HG02884 (cell line): ENCODE measurements around the gene CAPN15.

Experiments
- ATAC-seq: cut with Tn5 transposase; IDR thresholded peaks from one replicate; pipeline ENCODE4 v1.9.1; 2021; ENCODE audit warnings: mild to moderate bottlenecking, moderate library complexity; ENCODE audit not compliant: unreplicated experiment

CAPN15 gene

DNA sequence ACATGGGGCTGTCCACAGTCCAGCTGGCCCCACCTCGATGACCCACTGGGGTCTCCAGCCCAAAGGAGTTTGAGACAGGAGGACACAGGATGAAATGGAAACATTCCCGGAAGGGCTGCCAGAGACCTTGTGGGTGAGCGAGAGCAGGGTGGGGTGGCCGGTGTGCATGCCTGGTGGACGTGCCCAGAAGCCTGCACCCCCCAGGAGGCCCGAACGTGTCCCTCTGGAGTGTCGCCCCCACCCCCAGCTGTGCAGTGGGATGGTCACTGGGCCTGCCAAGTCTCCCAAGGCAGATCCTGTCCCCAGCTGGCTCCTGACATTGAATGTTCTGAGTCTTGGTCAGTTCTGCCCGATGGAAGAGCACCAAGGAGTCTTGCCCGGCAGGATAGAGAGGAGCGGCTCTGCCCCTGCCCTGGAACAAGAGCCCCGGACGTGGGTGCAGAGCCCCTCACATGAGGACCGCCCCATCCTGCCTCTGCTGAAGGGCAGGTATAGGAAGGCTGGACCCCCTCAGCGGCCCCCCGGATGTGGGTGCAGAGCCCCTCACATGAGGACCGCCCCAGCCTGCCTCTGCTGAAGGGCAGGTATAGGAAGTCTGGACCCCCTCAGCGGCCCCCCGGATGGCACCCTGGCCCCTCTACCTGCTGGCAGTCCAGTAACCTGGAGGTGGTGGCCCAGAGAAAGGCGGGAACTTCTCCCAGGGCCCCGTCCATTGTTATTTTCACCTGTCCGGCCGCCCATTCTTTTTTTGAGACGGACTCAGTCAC lies 3.1 kb upstream of the CAPN15 start:
- ATAC-seq, result no peak

DNA sequence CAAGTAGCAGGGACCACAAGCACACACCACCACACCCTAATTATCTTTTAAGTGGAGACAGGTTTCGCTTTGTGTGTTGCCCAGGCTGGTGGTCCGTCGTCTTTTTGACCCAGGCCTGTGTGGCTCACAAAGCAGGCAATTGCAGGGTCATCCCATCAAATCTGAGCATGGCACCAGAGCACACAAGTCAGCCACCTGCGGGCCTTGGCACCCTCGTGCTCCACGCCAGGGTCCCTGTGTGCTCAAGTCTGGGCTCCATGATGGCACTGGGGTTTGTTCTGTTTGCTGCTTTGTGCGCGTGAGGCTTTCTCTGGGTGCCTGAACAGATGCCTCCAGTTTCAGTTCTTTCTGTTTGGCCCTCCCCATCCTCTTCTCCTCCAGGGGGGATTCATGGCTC lies 2.4 kb upstream of the CAPN15 start:
- no peak for ATAC-seq

DNA sequence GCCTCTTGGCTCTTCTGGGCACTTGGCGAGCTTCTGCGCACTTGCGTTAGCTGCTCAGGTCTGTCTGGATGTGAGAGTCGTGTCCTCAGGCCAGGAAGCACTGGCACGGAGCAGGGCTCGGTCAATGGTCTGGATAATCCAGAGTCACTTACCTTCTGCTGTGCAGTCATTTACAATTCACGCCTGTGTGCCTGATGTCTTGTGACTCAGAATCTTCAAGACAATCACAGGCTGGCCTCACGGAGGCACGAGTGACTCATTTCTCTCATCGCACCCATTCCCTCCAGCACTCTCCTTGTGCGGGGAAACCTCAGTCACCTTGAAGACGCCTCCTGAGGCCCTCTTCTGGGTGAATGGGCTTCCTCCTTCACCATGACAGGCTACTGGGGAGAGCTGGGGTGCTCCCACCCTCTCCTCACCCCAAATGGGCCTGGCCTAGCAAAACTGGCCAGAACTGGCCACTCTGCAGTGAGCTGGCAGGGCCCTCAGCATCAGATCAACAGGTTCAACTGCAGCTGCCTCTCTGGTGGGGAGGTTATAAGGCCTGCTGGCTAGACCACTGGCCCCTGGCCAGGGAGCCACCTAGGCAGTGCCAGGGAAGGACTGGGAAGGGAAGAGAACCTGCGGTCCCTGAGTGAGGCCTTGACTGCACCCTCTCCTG lies 1.9 kb upstream of the CAPN15 start:
- ATAC-seq, result no peak

DNA sequence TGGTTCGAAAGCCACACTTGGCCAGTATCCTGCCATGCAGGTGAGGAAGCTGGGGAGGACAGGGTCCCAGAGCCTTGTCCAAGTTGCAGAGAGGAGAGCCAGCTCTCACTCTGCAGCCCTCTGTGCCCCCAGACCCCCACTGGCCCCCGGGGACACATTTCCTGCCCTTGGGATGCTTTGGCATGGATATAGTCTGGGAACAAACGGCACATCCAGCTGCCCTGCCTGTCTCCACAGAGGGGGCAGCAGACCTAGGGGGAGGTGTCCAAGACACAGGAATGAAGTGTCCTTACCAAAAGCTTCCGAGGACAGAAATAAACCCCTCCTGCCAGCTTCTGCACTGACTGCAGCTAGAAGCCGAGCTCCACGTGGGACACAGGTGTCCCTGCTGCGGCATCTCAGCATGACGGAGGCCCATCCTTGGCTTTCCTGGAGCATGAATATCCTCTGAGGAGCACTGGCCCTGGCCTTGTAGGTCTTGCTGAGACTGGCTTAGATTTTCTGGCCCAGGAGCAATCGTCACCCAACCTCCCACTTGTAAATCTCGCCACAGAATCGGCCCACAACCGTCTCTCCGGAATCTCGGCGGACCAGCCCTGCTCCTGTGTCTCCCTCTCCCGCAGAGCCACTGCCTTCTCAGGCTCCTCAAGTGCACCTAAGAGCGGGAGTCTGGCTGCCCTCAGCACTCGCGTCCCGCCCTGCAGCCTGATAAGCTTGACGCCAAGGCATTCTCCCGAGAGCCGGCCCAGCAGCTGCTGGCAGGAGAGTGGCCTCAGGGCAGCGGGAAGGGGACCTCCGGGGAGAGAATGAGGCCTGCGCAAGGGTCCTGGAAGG lies 1.1 kb upstream of the CAPN15 start:
- no peak for ATAC-seq

DNA sequence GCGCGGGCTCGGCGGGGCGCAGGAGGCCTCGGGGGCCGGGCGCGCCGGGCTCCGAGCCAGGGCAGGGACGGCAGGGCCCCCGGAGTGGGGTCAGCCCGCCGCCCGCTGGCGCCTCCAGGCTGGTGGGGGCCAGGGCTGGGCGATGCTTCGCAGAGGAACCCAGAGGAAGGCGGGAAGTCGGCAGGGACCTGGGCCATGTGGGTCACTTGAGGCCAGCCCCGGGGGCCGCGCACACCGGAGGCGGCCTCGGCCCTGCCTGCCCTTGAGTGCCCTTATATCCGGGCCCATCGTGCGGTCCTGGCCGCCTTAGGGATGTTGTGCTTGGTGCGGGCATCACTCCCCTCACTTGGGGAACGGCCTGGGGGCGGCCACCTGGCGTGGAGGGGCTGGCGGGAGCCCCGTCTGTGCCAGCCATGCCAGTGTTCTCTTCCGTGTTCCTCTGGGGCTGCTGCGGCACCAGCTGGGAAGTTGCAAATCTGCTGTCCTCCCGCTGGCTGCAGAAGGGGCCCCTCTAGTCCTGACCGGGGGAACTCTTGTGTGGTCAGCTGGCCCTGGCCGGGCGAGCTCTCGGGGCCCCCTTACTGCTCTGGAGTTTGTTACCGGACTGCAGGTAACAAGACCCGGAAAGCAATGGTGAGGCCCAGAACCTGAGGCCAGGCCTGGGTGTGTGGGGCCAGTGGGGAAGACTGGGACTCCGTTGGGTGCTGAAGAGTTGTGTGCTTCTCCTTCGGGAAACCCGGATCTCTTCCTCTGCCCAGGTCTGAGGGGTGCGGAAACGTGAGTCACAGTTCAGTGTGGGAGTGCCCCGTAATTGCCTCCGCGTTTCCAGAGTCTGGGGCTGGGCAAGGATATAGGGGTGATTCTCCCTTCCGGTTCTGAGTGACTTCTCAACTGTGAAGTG lies 849 bp downstream of the CAPN15 start:
- ATAC-seq, result peak; percentile 9

DNA sequence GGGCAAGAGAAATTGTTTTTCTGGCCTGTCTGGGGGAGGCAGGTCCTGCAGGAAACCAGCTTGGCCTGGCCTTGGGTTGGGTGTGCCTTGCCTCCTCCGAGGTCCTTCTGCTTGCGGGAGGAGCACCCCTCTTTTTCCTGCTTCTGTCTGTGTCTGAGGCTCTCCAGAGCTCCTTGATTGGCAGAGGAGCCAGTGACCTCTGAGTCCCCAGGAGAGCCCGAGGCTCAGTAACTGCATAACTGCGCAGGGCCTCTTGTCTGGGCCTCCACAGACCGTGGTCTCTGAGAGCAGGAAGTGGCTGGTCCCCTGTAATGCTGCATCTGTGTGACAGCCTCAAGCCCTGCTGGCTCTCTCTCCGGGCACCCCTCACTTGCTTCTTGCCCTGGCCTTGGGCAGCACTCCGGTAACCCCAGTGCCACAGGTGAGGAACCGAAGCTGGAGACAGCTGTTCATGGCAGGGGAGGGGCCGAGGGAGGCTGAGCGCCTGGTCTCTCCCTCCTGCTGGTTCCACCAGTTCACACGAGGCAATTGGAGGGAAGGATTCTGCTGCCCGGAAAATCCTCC lies 1.6 kb downstream of the CAPN15 start:
- ATAC-seq, result no peak

DNA sequence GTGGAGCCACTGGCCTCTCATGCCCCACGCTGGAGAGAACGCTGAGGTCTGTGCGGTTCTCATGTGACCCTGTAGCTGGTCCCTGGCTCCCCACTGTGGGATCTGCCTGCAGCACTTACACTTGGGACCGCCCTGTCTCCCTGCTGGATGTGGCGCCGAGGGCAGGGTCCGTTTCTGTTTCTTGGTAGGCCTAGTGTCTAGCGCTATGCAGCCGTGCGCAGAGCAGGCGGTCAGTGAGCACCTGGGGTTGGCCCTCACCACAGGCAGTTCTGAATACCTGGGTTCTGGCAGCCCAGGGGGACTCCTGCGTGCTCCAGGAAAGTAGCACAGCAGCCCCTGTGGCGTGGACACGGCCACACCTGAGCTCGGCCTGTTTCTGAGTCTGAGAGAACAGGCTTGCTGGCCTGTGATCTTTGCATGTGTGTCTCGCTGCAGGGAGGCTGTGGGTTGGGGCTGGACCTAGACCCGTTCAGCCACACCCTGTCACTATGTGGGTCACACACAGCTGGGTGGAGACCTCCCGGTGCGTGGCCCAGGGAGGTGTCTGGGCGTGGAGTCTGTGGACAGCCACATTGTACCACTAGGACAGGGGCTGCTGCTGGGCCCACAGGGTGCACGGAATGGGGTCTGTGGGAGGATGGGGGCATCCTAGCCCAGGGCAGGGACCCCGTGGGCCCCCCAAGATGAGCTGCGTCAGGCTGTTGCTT lies 2.8 kb downstream of the CAPN15 start:
- ATAC-seq, result no peak

DNA sequence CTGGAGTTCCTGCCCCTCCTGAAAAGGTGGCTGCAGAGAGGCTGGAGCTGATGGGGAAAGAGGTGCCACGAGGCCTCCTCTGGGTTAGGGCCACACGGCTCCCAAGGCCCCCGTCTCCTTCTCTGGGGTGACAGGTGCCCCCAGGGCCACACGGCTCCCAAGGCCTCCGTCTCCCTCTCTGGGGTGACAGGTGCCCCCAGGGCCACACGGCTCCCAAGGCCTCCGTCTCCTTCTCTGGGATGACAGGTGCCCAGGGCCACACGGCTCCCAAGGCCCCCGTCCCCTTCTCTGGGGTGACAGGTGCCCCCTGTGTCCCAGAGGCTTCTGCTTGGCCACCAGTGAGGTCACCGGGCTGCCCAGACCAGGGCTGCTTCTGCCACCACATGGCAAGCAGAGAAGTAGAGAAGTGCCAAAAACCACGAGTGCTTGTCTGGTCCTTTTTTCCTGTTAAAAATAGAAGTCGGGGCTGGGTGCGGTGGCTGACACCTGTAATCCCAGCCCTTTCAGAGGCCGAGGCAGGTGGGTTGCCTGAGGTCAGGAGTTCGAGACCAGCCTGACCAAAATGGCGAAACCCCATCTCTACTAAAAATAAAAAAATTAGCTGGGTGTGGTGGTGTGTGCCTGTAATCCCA lies 4.1 kb downstream of the CAPN15 start:
- ATAC-seq, result no peak

DNA sequence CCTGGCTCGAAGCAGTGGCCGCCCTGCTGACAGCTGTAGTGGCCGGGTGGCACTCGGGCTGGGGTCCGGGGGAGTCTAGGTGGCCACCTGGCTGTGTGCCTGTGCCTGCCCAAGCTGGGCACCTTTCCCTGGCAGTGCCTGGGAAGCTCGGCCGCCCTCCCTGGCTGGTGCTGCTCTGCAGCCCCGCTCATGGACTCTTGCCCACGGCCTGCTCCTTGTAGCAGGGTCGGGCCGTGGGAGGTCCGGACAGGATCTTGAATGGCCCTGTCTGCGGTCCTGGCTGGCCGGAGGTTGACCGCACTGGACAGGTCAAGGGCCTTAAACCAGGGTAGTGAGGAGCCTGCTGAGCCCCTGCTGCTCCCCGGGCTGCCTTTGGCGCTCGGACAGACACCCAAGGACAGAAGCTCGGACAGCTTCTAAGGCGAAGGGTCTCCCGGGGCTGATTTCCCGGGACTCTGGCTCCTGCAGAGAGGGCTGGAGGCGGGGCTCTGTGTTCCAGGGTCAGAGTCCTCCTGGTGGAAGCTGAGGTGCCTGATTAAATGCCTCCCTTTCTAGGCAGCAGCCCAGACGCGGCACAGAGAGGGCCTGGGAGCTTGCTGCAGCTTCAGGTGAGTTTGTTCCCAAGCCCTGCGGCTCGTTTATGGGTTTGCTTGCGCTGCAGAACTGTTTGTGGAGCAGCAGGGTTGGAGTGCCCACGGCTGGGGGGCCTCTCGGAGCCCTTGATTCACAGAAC lies 6.0 kb downstream of the CAPN15 start:
- ATAC-seq, result no peak

DNA sequence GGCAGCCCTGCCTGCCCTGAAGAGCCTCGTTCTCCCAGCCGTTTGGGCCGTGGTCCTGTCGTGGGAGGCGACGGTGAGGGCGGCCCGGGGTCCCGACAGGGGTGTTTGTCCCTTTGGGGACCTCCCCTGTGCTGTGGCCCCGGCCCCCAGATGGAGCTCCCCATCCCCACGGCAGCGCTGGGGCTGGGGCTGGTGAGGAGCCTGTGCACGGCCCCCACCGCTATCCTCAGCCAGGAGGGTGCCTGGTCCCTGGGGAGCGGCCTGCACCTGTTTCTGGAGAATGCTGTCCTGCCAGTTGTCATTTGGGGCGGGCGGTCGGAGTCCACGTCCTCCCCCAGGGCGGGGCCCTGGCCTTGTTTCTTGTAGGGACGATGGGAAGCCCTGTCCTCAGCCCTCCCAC lies 6.6 kb downstream of the CAPN15 start:
- no peak for ATAC-seq

DNA sequence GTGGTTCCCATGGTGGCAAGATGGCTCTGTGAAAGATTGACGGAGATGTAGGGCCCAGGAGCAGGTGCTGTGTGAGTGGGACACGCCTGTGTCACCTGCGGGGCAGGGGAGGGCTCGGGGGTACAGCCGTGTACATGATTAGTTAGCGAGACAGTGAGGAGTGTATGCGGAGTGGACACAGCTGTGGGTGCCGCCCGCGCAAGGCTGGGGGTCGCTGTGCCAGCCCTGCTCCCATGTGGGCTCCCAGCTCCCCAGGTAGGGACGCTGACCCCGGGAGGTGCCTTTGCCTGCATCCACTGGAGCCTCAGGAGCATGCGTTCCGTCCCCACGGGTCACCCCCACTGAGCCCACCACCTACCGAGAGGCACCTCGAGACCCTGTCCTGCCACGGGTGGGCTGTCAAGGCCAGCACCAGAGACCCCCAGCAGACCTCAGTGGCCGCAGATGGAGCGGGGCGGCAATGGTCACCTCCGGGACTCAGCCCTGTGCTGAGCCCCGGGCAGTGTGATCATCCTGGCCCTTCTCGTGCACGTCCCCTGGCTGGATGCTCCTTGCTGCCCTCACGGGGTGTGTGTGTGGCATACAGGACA lies 7.4 kb downstream of the CAPN15 start:
- ATAC-seq, result no peak

DNA sequence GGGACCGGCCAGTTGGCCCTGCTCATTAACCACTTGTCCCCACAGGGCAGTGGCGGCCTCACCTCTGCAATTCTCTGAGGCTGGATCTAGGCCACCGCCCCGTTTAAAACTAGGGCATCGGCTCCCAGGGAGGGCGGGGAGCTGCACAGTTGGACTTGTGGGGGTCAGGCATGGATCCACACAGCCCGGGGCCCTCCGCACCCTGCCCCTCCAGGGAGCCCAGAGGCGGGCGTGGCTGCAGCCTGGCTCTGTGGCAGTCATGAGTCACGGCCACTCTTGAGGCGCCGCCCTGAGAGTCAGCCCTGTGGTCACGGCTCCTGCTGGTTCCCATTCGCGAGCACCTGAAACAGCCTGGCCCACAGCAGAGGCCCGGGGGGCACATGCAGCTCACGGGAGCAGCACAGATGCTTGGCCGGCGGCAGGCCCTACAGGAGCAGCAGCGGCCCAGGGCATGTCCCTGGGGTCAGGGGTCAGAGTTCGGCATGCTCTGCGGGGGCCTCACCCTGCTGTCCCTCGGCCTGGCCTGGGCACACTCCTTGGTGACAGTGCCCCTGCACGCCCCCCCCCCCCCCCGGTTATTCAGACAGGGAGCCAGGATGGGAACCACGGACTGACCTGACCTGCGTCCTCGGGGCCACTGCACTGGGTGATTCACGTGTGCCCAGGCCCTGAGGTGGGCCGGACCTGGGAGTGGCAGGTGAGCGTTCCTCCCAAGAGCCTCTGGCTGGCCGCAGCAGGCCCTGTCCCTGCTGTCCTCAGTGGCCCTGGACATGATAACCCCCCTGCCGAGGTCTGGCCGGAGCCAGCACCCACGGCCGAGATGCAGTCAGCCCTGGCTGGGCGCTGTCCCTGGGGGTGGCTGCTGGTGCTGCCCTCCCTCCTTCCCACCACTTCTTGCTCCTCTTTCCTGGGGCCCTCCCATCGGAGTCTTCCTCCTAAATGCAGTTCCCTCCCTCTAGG lies 8.2 kb downstream of the CAPN15 start:
- no peak for ATAC-seq

DNA sequence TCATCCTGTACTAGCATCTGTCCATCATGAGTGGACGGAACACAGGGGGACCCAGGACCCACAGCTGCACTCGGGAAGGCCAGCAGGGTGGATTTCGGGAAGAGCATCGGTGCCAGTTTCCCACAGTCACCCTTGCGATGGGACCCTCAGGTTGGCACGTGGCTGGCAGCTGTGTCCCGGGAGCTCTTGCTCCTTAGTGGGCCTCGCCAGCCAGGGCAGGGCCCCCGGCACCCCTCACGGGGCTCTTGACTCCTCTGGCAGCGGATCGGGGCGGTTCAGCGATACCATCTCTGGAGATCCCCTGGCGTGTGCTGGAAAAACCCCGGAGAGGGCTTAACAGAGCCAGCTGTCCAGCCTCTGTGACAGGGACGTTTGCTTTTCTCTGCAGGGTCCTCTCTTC lies 9.2 kb downstream of the CAPN15 start:
- no peak for ATAC-seq

DNA sequence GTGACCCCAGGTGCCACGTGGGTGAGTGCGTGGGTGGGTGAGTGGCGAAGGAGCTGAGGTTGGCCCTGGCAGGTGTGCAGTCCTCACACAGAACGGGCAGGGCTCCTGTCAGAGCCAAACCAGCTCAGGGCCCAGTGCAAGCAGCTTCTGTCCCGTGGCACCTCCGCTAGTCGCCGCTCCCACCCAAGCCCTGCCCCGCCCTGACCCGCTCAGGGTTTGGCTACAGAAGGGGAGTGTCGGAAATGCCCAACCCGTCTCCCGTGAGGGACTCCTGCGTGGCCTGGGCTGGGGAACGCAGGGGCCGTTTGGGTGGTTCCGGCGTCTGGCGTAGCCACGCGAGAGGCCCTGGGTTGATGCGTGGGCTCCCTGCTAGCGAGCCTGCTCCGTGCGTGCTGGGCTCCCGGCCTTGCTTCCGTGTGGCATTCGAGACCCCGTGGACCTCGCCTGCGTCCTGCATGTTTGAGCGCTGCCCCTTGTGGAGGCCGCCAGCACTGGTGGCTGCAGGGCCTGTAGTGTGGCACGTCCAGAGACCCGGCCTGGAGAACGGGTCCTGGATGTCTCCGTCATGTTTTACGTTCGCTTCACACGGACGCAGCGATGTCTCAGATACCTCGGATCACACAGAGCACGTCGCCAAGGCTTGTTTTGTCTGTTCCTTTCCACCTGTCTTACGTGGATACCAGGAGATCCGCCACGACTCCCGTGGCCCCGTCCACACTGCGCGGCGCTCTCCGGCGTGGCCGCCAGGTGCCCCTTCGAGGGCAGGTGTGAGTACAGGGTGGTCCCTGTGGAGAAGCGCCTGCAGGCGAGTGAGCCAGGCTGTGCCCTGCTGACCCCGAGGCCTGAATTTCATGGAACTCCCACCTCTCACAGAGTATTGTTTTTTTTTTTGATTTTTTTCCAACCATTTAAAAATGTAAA lies 10.2 kb downstream of the CAPN15 start:
- no peak for ATAC-seq

DNA sequence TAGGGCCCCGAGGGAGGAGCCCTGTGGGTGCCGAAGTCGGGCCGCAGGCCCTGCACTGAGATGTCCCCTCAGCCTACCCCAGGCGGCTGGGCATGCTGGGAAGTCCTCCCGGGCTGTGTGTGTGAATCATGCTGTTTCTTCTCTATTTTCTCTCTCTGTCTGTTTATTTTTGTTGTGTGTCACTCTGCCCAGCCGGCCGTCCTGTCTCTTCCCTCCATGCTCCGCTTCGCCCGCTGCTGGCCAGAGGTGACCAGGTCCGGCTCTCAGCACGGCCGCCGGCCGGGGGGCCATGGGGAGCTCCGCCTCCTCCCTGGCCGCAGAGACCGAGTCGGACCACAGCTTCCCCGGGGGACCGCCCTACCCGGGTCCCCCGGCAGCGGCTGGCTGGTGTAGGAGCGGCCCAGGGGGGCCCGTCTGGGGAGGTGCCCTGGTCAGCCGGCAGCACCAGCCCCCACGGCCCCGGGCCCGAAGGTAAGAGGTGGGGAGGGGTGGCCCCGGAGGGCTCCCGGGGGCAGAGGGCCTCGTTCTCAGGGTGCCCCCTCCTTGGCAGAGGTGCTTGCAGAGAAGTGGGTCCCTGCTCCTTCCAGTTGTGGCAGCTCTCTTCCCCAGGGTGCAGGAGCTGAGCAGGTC lies 12.5 kb downstream of the CAPN15 start:
- no peak for ATAC-seq
